ENCODE data around the gene PTPN14. TPM values are rescaled to one million over a fixed set of nuclear protein-coding genes. Genes with fewer than 3 reads are reported as not detected.

The PTPN14 gene
- total and polyA plus RNA-seq, 2 of the 8 experiments (the other 6 are each of a cell fraction or from before 2014, with no cell fraction given), result 14.4 to 93.6 TPM

GRCh38 chr1:214476986-214477870 lies 74.2 kb downstream of the PTPN14 start:
- H2AK5ac ChIP-seq (ENCODE audit: low read depth, low read length), result peak overlapping the region; percentile 82; the same call in 1 of the 2 replicates
- H3K9me3 ChIP-seq (ENCODE audit: insufficient read depth in 2 of 2, low read depth in 1 of 2, low read length in 1 of 2), result no peaks in the 10 kb centered on the region
- ChIA-PET POLR2A (ENCODE audit: partially characterized antibody) (interaction anchor here (1.0 to 2.7 kb wide), 7 partner anchors 8 to 107 kb away, joined by 3 to 13 read pairs (median 4); partner anchors contain the start of gene PTPN14), CTCF (ENCODE audit: partially characterized antibody) (interaction anchor here (0.7 to 3.3 kb wide), 10 partner anchors 10 to 265 kb away, joined by 3 to 19 read pairs (median 3); no protein-coding TSS in a partner anchor)
- no peak overlapping the region for H3K23ac ChIP-seq (ENCODE audit: insufficient read length)
- DNase-seq (ENCODE audit: low read depth in 1 of 2, low spot score in 2 of 2) (no peak), FAIRE-seq (peak; percentile 69)
- no peaks in the 10 kb centered on the region for H3K27me3 ChIP-seq (replicated peaks in 1 of 4; ENCODE audit: control insufficient read depth in 3 of 4, extremely low read depth in 1 of 4, insufficient read depth in 3 of 4, low read length in 3 of 4)
- 88% methylated on average over 7 of the region's 7 CpGs; no CpG with 5 or more reads in 1 of the 2 experiments for WGBS, 2 experiments (ENCODE audit: extremely low coverage in 1 of 2, insufficient coverage in 1 of 2, insufficient read length in 1 of 2, insufficient replicate concordance in 2 of 2, low coverage in 1 of 2, low lambda C conversion rate in 2 of 2, missing lambda C conversion rate in 1 of 2)
- no peak overlapping the region for H2BK20ac ChIP-seq (ENCODE audit: low read length)
- no peaks in the 10 kb centered on the region for H3K36me3 ChIP-seq (ENCODE audit: control insufficient read depth in 2 of 4, insufficient read depth in 4 of 4, low read length in 3 of 4)
- H4K8ac ChIP-seq (ENCODE audit: extremely low read depth, insufficient read depth, low read length), result no peak overlapping the region
- H2BK15ac ChIP-seq (ENCODE audit: low read length), result peak overlapping the region; percentile 50
- peaks cover 4 to 88% of the 10 kb centered on the region in 2 experiments; a peak in 3 of 4 replicates for H3K79me2 ChIP-seq (ENCODE audit: control insufficient read depth in 1 of 2, insufficient read depth in 2 of 2, low read length in 2 of 2)
- no peaks in the 10 kb centered on the region for H4K20me1 ChIP-seq (replicated peaks in 1 of 2; ENCODE audit: control insufficient read depth in 1 of 2, insufficient read depth in 2 of 2, low read length in 2 of 2)
- H3K27ac ChIP-seq (ENCODE audit: low read depth, low read length), result no peak overlapping the region
- H4K91ac ChIP-seq (replicated peaks; ENCODE audit: insufficient read length, low read length), result no peak overlapping the region
- peak overlapping the region; percentile 44; the same call in 1 of the 2 replicates for H2BK5ac ChIP-seq (ENCODE audit: low read depth, low read length)
- H3K4me2 ChIP-seq (ENCODE audit: insufficient read depth in 1 of 2, low read depth in 2 of 2, low read length in 2 of 2), result no peak overlapping the region; a peak in 1 of 4 replicates
- no peak overlapping the region for H2BK120ac ChIP-seq (replicated peaks; ENCODE audit: low read depth, low read length)
- no peak overlapping the region for H3K56ac ChIP-seq (replicated peaks; ENCODE audit: insufficient read length, low read depth, low read length)
- peaks cover 0 to 20% (median 10%) of the 10 kb centered on the region in 4 experiments; a peak in 5 of 7 replicates for H3K4me1 ChIP-seq (replicated peaks in 1 of 4; ENCODE audit: control insufficient read depth in 3 of 4, insufficient read depth in 4 of 4, low read length in 3 of 4)
- no peaks in the 10 kb centered on the region for H3K23me2 ChIP-seq (ENCODE audit: low read depth, low read length)
- no peak overlapping the region; a peak in 1 of 7 replicates for H3K9ac ChIP-seq (replicated peaks in 1 of 4; ENCODE audit: extremely low read depth in 1 of 4, low read depth in 3 of 4, low read length in 3 of 4)
- H2BK12ac ChIP-seq (ENCODE audit: low read depth, low read length), result no peak overlapping the region
- no peak overlapping the region for H3K14ac ChIP-seq (ENCODE audit: insufficient read length)
- no peak overlapping the region for H4K5ac ChIP-seq (ENCODE audit: insufficient read length, low read depth, low read length)
- H3K18ac ChIP-seq (ENCODE audit: extremely low read depth, low read length), result no peak overlapping the region; the same call in 1 of the 2 replicates
- H3K4me3 ChIP-seq (ENCODE audit: extremely low read depth in 1 of 4, insufficient read depth in 2 of 4, low read depth in 3 of 4, low read length in 4 of 4), result no peak overlapping the region
- no peak overlapping the region for H2AFZ ChIP-seq (ENCODE audit: low read length)
- no peaks in the 10 kb centered on the region; the same call in 1 of the 2 replicates for H3K79me1 ChIP-seq (ENCODE audit: low read depth, low read length)
- no peak overlapping the region for H3K4ac ChIP-seq (replicated peaks; ENCODE audit: insufficient read length, low read depth, low read length)
